Measurements from ENCODE around the gene DLST. TPM values are rescaled to one million over a fixed set of nuclear protein-coding genes. Genes with fewer than 3 reads are reported as not detected.

DLST gene
- total RNA-seq, 1 experiment from 2014 or later, result 68.8 TPM

- in situ Hi-C loops (cut with HindIII; ENCODE audit: low pct_unique_long_range_greater_than_20kb, low sequenced_read_pairs) (no loop called here), intact Hi-C loops (cut with micrococcal nuclease; ENCODE audit: unreplicated experiment) (no loop called here)
- Histone ChIP-seq H3K9me3 (ENCODE audit: control insufficient read depth, insufficient read depth, low read depth, low read length) (no peaks in the 10 kb centered on the region), H3K4me1 (ENCODE audit: control insufficient read depth, insufficient read depth, low read length) (no peaks in the 10 kb centered on the region), H3K4me3 (ENCODE audit: low read depth in 2 of 2, low read length in 2 of 2) (no peak overlapping the region), H3K36me3 (ENCODE audit: control insufficient read depth, insufficient read depth, low read length) (no peaks in the 10 kb centered on the region), H3K27me3 (ENCODE audit: control insufficient read depth, insufficient read depth, low read length) (no peaks in the 10 kb centered on the region), H3K27ac (ENCODE audit: low read length) (no peak overlapping the region)
- POLR2A ChIA-PET, result no interaction called here
- no TSS peak for BruUV-seq (replicated peaks)
- CTCF ChIA-PET, result no interaction called here
- TF ChIP-seq CTCF (IDR thresholded peaks at IDR 0.05) (no peak), REST (IDR thresholded peaks at IDR 0.05; ENCODE audit: insufficient read depth in 1 of 2, low read depth in 2 of 2, low read length in 1 of 2) (no peak), TCF7L2 (IDR thresholded peaks at IDR 0.05; ENCODE audit: low read depth, low read length) (no peak), POLR2AphosphoS5 (IDR thresholded peaks at IDR 0.05; ENCODE audit: low read depth, low read length) (no peak), SIN3A (IDR thresholded peaks at IDR 0.05; ENCODE audit: borderline replicate concordance, insufficient read depth, low read depth, low read length) (no peak)
- ATAC-seq (no peak), DNase-seq (ENCODE audit: low read depth, low spot score) (no peak)
Measured at GRCh38 chr14:74909911-74910310, 28.2 kb downstream of the DLST start.

- Histone ChIP-seq H3K4me1 (ENCODE audit: control insufficient read depth, insufficient read depth, low read length) (no peaks in the 10 kb centered on the region), H3K36me3 (ENCODE audit: control insufficient read depth, insufficient read depth, low read length) (no peaks in the 10 kb centered on the region), H3K4me3 (ENCODE audit: low read depth in 2 of 2, low read length in 2 of 2) (no peak overlapping the region), H3K9me3 (ENCODE audit: control insufficient read depth, insufficient read depth, low read depth, low read length) (no peaks in the 10 kb centered on the region), H3K27me3 (ENCODE audit: control insufficient read depth, insufficient read depth, low read length) (no peaks in the 10 kb centered on the region), H3K27ac (ENCODE audit: low read length) (no peak overlapping the region)
- CTCF ChIA-PET, result no interaction called here
- TF ChIP-seq POLR2AphosphoS5 (IDR thresholded peaks at IDR 0.05; ENCODE audit: low read depth, low read length) (no peak), CTCF (IDR thresholded peaks at IDR 0.05) (no peak)
- in situ Hi-C loops (cut with HindIII; ENCODE audit: low pct_unique_long_range_greater_than_20kb, low sequenced_read_pairs), result no loop called here
- BruUV-seq (replicated peaks), result no TSS peak
- POLR2A ChIA-PET, result no interaction called here
- DNase-seq (ENCODE audit: low read depth, low spot score) (no peak), ATAC-seq (no peak)
- intact Hi-C loops (cut with micrococcal nuclease; ENCODE audit: unreplicated experiment), result no loop called here
Measured at GRCh38 chr14:74910556-74910955, 28.8 kb downstream of the DLST start.

- DNase-seq (ENCODE audit: low read depth, low spot score) (no peak), ATAC-seq (no peak)
- no peak for TF ChIP-seq POLR2AphosphoS5 (IDR thresholded peaks at IDR 0.05; ENCODE audit: low read depth, low read length)
- TF ChIP-seq CTCF (IDR thresholded peaks at IDR 0.05), result no peak
- TF ChIP-seq TCF7L2 (IDR thresholded peaks at IDR 0.05; ENCODE audit: low read depth, low read length), result no peak
- TF ChIP-seq REST (IDR thresholded peaks at IDR 0.05; ENCODE audit: insufficient read depth in 1 of 2, low read depth in 2 of 2, low read length in 1 of 2), result no peak
- TF ChIP-seq SIN3A (IDR thresholded peaks at IDR 0.05; ENCODE audit: borderline replicate concordance, insufficient read depth, low read depth, low read length), result no peak
- intact Hi-C loops (cut with micrococcal nuclease; ENCODE audit: unreplicated experiment) (no loop called here), in situ Hi-C loops (cut with HindIII; ENCODE audit: low pct_unique_long_range_greater_than_20kb, low sequenced_read_pairs) (no loop called here)
- Histone ChIP-seq H3K27ac (ENCODE audit: low read length) (no peak overlapping the region), H3K27me3 (ENCODE audit: control insufficient read depth, insufficient read depth, low read length) (no peaks in the 10 kb centered on the region), H3K4me3 (ENCODE audit: low read depth in 2 of 2, low read length in 2 of 2) (no peak overlapping the region), H3K36me3 (ENCODE audit: control insufficient read depth, insufficient read depth, low read length) (no peaks in the 10 kb centered on the region), H3K9me3 (ENCODE audit: control insufficient read depth, insufficient read depth, low read depth, low read length) (no peaks in the 10 kb centered on the region), H3K4me1 (ENCODE audit: control insufficient read depth, insufficient read depth, low read length) (no peaks in the 10 kb centered on the region)
- BruUV-seq (replicated peaks), result no TSS peak
- ChIA-PET POLR2A (no interaction called here), CTCF (no interaction called here)
Measured at GRCh38 chr14:74911221-74911620, 29.5 kb downstream of the DLST start.
